HTR-8/SVneo (cell line): ENCODE results near the gene GJB1.
"Not testable (repeated sequence)": the region's sequence is repeated elsewhere in the genome, so short reads cannot be mapped to it uniquely, and the experiment has no call there.

Source experiments
- DNase-seq: peaks from one replicate; pipeline ENCODE4 v3.0.0; 2011; ENCODE audit warnings: low spot score, mixed read lengths; ENCODE audit not compliant: insufficient read length
- FAIRE-seq: peaks from 2 replicates; lab custom pipeline; 2011; peaks lifted over from hg19 to GRCh38; lab: Jason Lieb, UNC

The GJB1 gene

GRCh38 chrX:71222929-71223328 lies at the start of gene GJB1:
Gene GJB1, plus strand, starts transcription at chrX:71223224. Its CDS starts 484 bp downstream, at chrX:71223708.
- FAIRE-seq = no peak
- no peak for DNase-seq

GRCh38 chrX:71173440-71173839 lies 49.6 kb upstream of the GJB1 start:
- DNase-seq = no peak
- FAIRE-seq = no peak

DNA sequence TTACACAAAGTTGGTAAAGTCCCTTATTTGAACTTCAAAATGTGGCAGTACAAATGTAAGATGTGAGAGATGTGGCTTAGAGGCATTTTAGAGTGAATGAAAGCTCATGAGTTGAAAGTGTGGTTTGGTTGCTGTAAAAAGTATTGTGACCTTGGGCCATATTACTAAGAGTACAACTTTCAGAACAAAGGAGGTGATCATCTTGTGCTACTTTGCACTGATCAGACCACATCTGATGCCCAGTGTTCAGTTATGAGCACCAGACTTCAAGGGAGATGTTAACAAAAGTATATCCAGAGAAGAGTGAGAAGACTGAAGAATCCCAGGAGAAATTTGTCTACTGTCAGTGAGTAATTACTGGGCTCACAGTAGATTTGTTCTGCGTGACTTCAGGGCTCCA lies 48.2 kb upstream of the GJB1 start:
- no peak for DNase-seq
- FAIRE-seq = no peak

DNA sequence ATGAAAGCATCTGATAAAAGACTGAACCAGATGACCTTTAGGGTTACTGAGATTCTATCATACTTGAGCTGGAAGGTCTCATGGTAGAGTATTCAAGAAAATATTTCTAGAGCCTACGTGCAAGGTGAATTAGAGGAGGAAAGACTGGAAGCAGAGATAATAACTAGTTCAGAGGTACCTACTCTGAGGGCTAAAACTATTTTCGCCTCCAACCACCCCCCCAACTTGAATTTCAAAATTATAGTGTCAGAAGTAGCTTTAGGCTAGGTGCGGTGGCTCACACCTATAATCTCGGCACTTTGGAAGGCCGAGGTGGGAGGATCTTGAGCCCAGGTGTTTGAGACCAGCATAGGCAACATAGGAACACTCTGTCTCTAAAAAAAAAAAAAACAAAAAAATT lies 47.5 kb upstream of the GJB1 start:
- FAIRE-seq = no peak

DNA sequence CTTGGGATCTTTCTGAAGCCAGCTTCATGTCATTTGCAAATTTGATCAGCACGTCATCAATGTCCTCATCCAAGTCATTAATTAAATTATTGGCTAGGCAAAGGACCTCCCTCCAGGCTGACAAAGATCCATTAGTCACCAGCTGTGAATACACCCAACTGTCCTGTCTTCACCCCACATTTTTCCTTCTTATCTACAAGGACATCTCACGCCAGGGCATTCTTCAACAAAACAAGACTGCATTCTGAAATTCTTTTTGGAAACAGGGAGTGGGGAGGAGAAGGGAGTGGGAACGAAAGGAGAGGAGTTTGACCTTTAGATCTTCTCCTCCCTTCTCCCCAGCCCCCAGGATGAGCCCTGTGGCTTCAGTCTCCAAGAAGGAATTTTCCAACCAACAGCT lies 45.7 kb upstream of the GJB1 start:
- DNase-seq (no peak), FAIRE-seq (no peak)

More for the DNA sequence above, 47.5 kb upstream of the GJB1 start:
- no peak for DNase-seq

GRCh38 chrX:71178908-71179307 lies 44.1 kb upstream of the GJB1 start:
- DNase-seq (peak; percentile 70), FAIRE-seq (peak; percentile 76)

- DNase-seq = not testable (repeated sequence)
- FAIRE-seq = peak; percentile 28
Observed at GRCh38 chrX:71180579-71181265, 42.3 kb upstream of the GJB1 start.

- no peak for DNase-seq
Observed at GRCh38 chrX:71181558-71181909, 41.5 kb upstream of the GJB1 start.

DNA sequence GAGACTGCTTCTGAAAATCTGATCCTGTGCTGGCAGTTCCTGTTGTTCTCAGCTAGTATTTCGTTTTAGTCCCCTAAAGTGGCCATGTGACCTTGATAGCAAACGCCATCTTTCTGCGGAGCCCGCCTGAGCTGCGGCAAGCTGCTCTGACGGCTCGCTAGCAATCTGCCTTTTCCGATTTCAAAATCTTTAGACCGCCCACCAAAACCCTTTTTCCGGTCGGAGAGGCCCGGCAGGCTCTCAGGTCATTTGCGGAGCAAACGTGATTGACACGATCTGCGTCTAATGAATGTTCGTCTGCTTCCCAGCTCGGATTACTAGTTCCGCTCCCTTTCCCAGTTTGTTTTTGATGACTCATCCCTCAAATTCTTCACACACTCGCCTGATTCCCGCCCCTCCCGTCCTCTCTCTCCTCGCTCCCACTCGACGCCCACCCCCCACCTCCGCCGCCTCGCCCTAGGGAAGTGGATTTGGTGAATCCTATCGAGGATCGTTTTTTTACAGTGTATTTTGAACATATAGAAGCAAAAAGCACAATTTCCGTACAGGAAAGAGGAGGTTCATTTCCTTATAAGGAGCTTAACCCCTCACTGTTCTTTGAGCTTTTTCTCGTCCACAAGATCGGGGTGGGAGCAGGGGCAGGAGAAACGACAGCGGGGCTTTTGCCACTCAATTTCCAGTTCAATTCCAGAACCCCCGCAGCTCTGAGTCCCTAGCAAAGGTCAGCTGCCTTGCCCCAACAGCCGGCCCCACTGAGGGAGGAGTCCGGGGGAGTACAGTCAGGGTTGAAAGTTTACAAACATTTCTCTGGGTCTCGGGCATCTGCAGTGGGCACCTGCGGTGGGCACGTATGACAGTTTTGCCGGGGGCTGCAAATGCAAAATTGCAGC lies 40.9 kb upstream of the GJB1 start:
- peak; percentile 99 for DNase-seq
- FAIRE-seq = peak; percentile 96

More at GRCh38 chrX:71181558-71181909, 41.5 kb upstream of the GJB1 start:
- FAIRE-seq = no peak

- FAIRE-seq (no peak), DNase-seq (no peak)
Observed at GRCh38 chrX:71182871-71183270, 40.2 kb upstream of the GJB1 start.

DNA sequence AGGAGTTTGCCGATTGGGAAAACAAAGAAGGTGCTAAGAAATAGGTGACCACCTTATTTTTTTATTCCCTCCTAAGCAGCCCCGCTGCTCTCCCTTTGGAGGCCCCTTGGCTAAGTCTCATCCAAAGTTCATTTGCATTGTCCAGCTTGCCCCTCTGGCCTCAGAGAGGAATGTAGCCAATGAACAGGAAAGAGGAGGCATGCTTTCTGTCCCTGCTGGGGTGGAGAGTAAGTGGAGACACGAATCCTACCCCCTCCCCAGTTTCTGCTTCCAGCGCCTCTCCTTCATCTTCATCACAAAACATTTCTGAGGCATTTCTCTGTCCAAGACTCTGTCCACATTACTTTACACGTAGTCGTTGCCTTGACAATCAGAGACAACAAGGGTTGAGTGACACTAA lies 39.7 kb upstream of the GJB1 start:
- DNase-seq (no peak), FAIRE-seq (no peak)

DNA sequence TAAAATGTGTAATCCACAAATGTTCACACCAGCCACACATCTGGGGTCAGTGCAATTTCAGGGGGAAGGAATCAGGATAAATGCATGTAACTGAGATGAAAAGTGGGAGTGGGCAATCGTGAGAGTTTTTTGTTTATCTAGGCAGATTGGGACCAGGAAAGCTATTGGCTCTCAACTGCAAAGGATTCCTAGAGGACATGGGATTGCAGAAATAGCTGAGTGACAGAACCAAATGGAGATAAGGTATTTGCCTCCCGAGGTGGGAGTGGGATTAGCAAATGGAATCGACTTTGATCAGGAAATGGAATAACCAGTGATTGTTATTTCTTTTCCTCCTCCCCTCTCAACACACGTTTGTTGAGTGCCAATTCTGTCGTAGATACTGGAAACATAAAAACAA lies 38.9 kb upstream of the GJB1 start:
- no peak for FAIRE-seq
- no peak for DNase-seq

- FAIRE-seq (no peak), DNase-seq (no peak)
Observed at GRCh38 chrX:71184803-71185495, 38.1 kb upstream of the GJB1 start.

- DNase-seq = no peak
- FAIRE-seq = no peak
Observed at GRCh38 chrX:71191248-71191647, 31.8 kb upstream of the GJB1 start.

DNA sequence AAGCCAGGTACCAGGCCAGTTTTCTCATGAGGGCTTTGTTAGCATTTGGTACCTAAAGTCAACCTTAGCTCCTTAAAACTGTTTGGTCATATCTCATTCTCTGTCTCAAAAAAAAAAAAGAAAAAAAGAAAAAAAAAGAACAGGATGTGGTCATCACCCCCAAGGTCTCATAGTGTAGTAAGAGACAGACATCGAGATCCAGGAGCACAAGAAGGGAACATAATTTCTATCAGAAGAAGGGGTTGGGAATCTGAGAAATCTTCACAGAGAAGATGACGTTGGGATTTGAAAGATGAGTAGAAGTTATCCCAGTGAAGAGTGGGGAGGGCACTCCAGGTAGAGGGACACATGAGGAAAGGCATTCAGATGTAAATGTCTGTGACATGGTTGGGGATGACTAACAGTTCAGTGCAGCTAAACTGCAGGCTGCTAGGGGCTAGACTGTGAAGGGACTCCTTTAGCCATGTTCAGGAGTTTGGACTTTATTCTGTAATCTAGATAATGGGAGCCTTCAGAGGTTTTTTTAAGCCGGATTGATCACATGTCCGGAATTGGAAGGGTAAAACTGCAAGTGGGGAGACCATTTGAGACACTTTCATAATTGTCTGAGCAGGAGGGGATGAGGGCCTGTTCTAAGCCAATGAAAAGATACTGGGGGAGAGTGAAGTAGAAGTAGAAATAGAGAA lies 26.9 kb upstream of the GJB1 start:
- FAIRE-seq (peak; percentile 79), DNase-seq (no peak)

GRCh38 chrX:71198066-71198465 lies 25.0 kb upstream of the GJB1 start:
- FAIRE-seq (no peak), DNase-seq (no peak)

DNA sequence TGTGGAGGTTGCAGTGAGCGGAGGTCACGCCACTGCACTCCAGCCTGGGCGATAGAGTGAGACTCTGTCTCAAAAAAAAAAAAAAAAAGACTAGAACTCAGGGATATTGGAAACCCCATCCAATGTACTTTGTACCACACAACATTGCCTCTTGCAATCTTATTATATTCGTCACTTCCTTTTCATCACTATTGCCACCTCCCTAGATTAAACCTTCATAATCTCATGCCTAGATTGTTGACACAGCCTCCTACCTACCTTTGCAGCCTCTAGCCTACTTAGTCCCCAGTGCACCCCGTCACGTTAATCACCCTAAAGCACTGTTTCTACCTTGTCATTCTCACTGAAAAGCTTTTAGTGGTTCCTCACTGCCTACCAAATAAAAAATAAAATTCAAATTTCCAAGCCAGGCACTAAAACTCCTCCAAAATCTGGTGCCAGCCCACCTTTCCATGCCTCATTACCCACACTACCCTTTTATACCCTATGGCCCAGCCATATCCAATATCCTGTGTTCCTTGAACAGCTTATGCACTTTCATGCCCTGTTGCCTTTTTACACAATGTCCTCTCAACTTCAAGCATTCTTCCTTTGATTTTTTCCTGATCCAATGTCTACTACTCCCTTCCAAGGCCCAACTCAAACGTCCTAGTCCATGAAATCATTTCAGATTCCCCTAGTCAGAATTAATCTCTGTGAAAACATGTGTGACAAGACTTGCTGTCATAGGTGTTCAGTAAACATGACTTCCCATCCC lies 23.6 kb upstream of the GJB1 start:
- DNase-seq (no peak), FAIRE-seq (no peak)

DNA sequence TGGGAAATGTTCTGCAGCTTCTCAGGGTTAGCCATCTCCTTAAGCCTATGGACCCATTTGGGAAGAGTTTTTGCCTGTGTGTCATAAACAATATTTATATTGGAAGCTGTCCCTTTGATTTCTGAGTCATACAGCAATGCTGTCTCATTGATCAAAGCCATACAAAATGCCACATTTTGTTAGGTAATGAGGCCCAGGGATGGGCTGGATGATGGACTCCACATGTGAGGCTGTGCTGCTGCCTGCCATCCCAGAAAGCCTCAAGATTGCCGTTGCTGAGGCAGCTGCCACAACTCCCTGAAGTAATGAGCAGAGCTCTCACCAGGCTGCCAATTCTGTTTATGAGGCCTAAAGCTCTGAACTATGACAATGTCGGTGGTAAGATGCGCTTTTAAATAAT lies 12.2 kb upstream of the GJB1 start:
- peak; percentile 48 for FAIRE-seq

GRCh38 chrX:71212536-71212935 lies 10.5 kb upstream of the GJB1 start:
- no peak for DNase-seq
- FAIRE-seq = no peak

More for the DNA sequence above, 12.2 kb upstream of the GJB1 start:
- no peak for DNase-seq

GRCh38 chrX:71214152-71214551 lies 8.9 kb upstream of the GJB1 start:
- no peak for FAIRE-seq
- DNase-seq = no peak
